HEK293 (cell line): ENCODE data around the gene ZNF543.

Experiments used
- MEIS1 ChIP-seq: sonication (generic); formaldehyde crosslinking; IDR thresholded peaks from 2 replicates; pipeline ENCODE4 v1.8.1; 2022; ENCODE audit warnings: missing genetic modification reagents, mild to moderate bottlenecking, borderline replicate concordance
- MZF1 ChIP-seq: fragments of 450-650 bp; formaldehyde crosslinking; IDR thresholded peaks from 2 replicates; pipeline ENCODE4 v1.5.1; 2017; ENCODE audit warnings: missing biosample characterization, missing genetic modification characterization, borderline replicate concordance
- PRDM10 ChIP-seq: fragments of 450-650 bp; formaldehyde crosslinking; IDR thresholded peaks from 2 replicates; pipeline ENCODE4 v1.5.1; 2016; ENCODE audit warnings: missing biosample characterization, missing genetic modification characterization
- REPIN1 ChIP-seq: fragments of 450-650 bp; formaldehyde crosslinking; IDR thresholded peaks from 2 replicates; pipeline ENCODE4 v1.5.1; 2017; ENCODE audit warnings: missing biosample characterization, missing genetic modification characterization, low read depth
- SP7 ChIP-seq: fragments of 450-650 bp; formaldehyde crosslinking; IDR thresholded peaks from 2 replicates; pipeline ENCODE4 v1.5.1; 2016; ENCODE audit warnings: missing biosample characterization, missing genetic modification characterization
- ZBTB21 ChIP-seq: fragments of 450-650 bp; formaldehyde crosslinking; IDR thresholded peaks from 2 replicates; pipeline ENCODE4 v1.5.1; 2017; ENCODE audit warnings: missing biosample characterization, missing genetic modification characterization
- ZBTB48 ChIP-seq: fragments of 450-650 bp; formaldehyde crosslinking; IDR thresholded peaks from 2 replicates; pipeline ENCODE4 v1.5.1; 2016; ENCODE audit warnings: missing biosample characterization, missing genetic modification characterization
- ZFP37 ChIP-seq: fragments of 450-650 bp; formaldehyde crosslinking; IDR thresholded peaks from 2 replicates; pipeline ENCODE4 v1.5.1; 2016; ENCODE audit warnings: missing biosample characterization, missing genetic modification characterization
- ZIC2 ChIP-seq: fragments of 450-650 bp; formaldehyde crosslinking; IDR thresholded peaks from 2 replicates; pipeline ENCODE4 v1.5.1; 2016; ENCODE audit warnings: missing biosample characterization, missing genetic modification characterization
- ZNF174 ChIP-seq: fragments of 450-650 bp; formaldehyde crosslinking; IDR thresholded peaks from 2 replicates; pipeline ENCODE4 v1.5.0; 2017; ENCODE audit warnings: missing biosample characterization, mild to moderate bottlenecking, missing genetic modification characterization
- ZNF223 ChIP-seq: fragments of 450-650 bp; formaldehyde crosslinking; IDR thresholded peaks from 2 replicates; pipeline ENCODE4 v1.5.1; 2016; ENCODE audit warnings: missing biosample characterization, missing genetic modification characterization
- ZNF311 ChIP-seq: fragments of 450-650 bp; formaldehyde crosslinking; IDR thresholded peaks from 2 replicates; pipeline ENCODE4 v1.5.1; 2017; ENCODE audit warnings: missing biosample characterization, missing genetic modification characterization, borderline replicate concordance
- ZNF335 ChIP-seq: fragments of 450-650 bp; formaldehyde crosslinking; conservative IDR thresholded peaks from 2 replicates; pipeline ENCODE4 v1.5.1; 2016; ENCODE audit warnings: missing biosample characterization, missing genetic modification characterization
- ZNF341 ChIP-seq: fragments of 450-650 bp; formaldehyde crosslinking; IDR thresholded peaks from 2 replicates; pipeline ENCODE4; 2016; ENCODE audit warnings: low read depth, missing biosample characterization, missing genetic modification characterization
- ZNF510 ChIP-seq: fragments of 450-650 bp; formaldehyde crosslinking; IDR thresholded peaks from 2 replicates; pipeline ENCODE4 v1.5.1; 2018; ENCODE audit warnings: mild to moderate bottlenecking, missing genetic modification characterization, missing biosample characterization; ENCODE audit not compliant: insufficient replicate concordance
- ZNF514 ChIP-seq: fragments of 450-650 bp; formaldehyde crosslinking; IDR thresholded peaks from 2 replicates; pipeline ENCODE4 v1.5.1; 2016; ENCODE audit warnings: missing biosample characterization, missing genetic modification characterization
- ZNF521 ChIP-seq: fragments of 450-650 bp; formaldehyde crosslinking; IDR thresholded peaks from 2 replicates; pipeline ENCODE4 v1.5.1; 2017; ENCODE audit warnings: missing biosample characterization, mild to moderate bottlenecking, missing genetic modification characterization
- ZNF530 ChIP-seq: fragments of 450-650 bp; formaldehyde crosslinking; IDR thresholded peaks from 2 replicates; pipeline ENCODE4 v1.5.1; 2016; ENCODE audit warnings: low read depth, missing biosample characterization, missing genetic modification characterization
- ZNF629 ChIP-seq: fragments of 450-650 bp; formaldehyde crosslinking; IDR thresholded peaks from 2 replicates; pipeline ENCODE4 v1.5.1; 2017; ENCODE audit warnings: missing biosample characterization, missing genetic modification characterization
- ZNF707 ChIP-seq: fragments of 450-650 bp; formaldehyde crosslinking; IDR thresholded peaks from 2 replicates; pipeline ENCODE4 v1.5.1; 2016; ENCODE audit warnings: missing biosample characterization, missing genetic modification characterization
- ZSCAN5A ChIP-seq: fragments of 450-650 bp; formaldehyde crosslinking; IDR thresholded peaks from 2 replicates; pipeline ENCODE4 v1.5.1; 2016; ENCODE audit warnings: missing biosample characterization, missing genetic modification characterization
- TF ChIP-seq, protein P1 (sequence below): fragments of 450-650 bp; IDR thresholded peaks from 2 replicates; pipeline ENCODE4 v1.5.1; 2018; ENCODE audit warnings: missing biosample characterization, mild to moderate bottlenecking, missing genetic modification characterization
- TF ChIP-seq, protein P2 (sequence below): fragments of 450-650 bp; formaldehyde crosslinking; IDR thresholded peaks from 2 replicates; pipeline ENCODE4 v1.5.1; 2016; ENCODE audit warnings: missing biosample characterization, missing genetic modification characterization, low read depth
- TF ChIP-seq, protein P3 (sequence below): fragments of 450-650 bp; formaldehyde crosslinking; IDR thresholded peaks from 2 replicates; pipeline ENCODE4 v1.5.1; 2016; ENCODE audit warnings: missing biosample characterization, missing genetic modification characterization
- TF ChIP-seq, protein P4 (sequence below): fragments of 450-650 bp; formaldehyde crosslinking; IDR thresholded peaks from 2 replicates; pipeline ENCODE4 v1.5.1; 2016; ENCODE audit warnings: missing biosample characterization, missing genetic modification characterization, borderline replicate concordance

Gene ZNF543

GRCh38 chr19:57320180-57321084, at the start of gene ZNF543 (continued):
- no peak for TF ChIP-seq ZNF510 (tag by site-specific recombination)
- no peak for TF ChIP-seq ZSCAN5A (tag by site-specific recombination)
- TF ChIP-seq ZNF707 (tag by site-specific recombination): no peak
- TF ChIP-seq, protein P1, sequence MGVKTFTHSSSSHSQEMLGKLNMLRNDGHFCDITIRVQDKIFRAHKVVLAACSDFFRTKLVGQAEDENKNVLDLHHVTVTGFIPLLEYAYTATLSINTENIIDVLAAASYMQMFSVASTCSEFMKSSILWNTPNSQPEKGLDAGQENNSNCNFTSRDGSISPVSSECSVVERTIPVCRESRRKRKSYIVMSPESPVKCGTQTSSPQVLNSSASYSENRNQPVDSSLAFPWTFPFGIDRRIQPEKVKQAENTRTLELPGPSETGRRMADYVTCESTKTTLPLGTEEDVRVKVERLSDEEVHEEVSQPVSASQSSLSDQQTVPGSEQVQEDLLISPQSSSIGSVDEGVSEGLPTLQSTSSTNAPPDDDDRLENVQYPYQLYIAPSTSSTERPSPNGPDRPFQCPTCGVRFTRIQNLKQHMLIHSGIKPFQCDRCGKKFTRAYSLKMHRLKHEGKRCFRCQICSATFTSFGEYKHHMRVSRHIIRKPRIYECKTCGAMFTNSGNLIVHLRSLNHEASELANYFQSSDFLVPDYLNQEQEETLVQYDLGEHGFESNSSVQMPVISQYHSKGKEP (tag by site-specific recombination): no peak
- no peak for TF ChIP-seq MEIS1 (CRISPR knock-in tag)
- no peak for TF ChIP-seq ZFP37 (tag by site-specific recombination)
- TF ChIP-seq, protein P2, sequence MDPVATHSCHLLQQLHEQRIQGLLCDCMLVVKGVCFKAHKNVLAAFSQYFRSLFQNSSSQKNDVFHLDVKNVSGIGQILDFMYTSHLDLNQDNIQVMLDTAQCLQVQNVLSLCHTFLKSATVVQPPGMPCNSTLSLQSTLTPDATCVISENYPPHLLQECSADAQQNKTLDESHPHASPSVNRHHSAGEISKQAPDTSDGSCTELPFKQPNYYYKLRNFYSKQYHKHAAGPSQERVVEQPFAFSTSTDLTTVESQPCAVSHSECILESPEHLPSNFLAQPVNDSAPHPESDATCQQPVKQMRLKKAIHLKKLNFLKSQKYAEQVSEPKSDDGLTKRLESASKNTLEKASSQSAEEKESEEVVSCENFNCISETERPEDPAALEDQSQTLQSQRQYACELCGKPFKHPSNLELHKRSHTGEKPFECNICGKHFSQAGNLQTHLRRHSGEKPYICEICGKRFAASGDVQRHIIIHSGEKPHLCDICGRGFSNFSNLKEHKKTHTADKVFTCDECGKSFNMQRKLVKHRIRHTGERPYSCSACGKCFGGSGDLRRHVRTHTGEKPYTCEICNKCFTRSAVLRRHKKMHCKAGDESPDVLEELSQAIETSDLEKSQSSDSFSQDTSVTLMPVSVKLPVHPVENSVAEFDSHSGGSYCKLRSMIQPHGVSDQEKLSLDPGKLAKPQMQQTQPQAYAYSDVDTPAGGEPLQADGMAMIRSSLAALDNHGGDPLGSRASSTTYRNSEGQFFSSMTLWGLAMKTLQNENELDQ: no peak
- TF ChIP-seq ZNF521: no peak
- no peak for TF ChIP-seq ZNF514 (tag by site-specific recombination)
- no peak for TF ChIP-seq ZNF530
- TF ChIP-seq ZNF629 (tag by site-specific recombination): peak; percentile 96
- peak; percentile 92 for TF ChIP-seq ZNF335 (tag by site-specific recombination)
- no peak for TF ChIP-seq ZNF223 (tag by site-specific recombination)
- peak; percentile 44 for TF ChIP-seq ZIC2 (tag by site-specific recombination)
- TF ChIP-seq, protein P3, sequence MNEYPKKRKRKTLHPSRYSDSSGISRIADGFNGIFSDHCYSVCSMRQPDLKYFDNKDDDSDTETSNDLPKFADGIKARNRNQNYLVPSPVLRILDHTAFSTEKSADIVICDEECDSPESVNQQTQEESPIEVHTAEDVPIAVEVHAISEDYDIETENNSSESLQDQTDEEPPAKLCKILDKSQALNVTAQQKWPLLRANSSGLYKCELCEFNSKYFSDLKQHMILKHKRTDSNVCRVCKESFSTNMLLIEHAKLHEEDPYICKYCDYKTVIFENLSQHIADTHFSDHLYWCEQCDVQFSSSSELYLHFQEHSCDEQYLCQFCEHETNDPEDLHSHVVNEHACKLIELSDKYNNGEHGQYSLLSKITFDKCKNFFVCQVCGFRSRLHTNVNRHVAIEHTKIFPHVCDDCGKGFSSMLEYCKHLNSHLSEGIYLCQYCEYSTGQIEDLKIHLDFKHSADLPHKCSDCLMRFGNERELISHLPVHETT (tag by site-specific recombination): no peak
- TF ChIP-seq, protein P4, sequence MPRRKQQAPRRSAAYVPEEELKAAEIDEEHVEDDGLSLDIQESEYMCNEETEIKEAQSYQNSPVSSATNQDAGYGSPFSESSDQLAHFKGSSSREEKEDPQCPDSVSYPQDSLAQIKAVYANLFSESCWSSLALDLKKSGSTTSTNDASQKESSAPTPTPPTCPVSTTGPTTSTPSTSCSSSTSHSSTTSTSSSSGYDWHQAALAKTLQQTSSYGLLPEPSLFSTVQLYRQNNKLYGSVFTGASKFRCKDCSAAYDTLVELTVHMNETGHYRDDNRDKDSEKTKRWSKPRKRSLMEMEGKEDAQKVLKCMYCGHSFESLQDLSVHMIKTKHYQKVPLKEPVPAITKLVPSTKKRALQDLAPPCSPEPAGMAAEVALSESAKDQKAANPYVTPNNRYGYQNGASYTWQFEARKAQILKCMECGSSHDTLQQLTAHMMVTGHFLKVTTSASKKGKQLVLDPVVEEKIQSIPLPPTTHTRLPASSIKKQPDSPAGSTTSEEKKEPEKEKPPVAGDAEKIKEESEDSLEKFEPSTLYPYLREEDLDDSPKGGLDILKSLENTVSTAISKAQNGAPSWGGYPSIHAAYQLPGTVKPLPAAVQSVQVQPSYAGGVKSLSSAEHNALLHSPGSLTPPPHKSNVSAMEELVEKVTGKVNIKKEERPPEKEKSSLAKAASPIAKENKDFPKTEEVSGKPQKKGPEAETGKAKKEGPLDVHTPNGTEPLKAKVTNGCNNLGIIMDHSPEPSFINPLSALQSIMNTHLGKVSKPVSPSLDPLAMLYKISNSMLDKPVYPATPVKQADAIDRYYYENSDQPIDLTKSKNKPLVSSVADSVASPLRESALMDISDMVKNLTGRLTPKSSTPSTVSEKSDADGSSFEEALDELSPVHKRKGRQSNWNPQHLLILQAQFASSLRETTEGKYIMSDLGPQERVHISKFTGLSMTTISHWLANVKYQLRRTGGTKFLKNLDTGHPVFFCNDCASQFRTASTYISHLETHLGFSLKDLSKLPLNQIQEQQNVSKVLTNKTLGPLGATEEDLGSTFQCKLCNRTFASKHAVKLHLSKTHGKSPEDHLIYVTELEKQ: no peak
- no peak for TF ChIP-seq REPIN1 (tag by site-specific recombination)
- peak; percentile 94 for TF ChIP-seq ZBTB21 (tag by site-specific recombination)
- TF ChIP-seq SP7 (tag by site-specific recombination): peak; percentile 61
- TF ChIP-seq MZF1 (tag by site-specific recombination): no peak
- TF ChIP-seq ZBTB48 (tag by site-specific recombination): no peak
- TF ChIP-seq ZNF311 (tag by site-specific recombination): no peak
- TF ChIP-seq ZNF174 (tag by site-specific recombination): no peak
- TF ChIP-seq ZNF341: peak; percentile 82
- TF ChIP-seq PRDM10: peak; percentile 85
